ENCODE measurements around the gene CCDC8. TPM values are rescaled to one million over a fixed set of nuclear protein-coding genes. Genes with fewer than 3 reads are reported as not detected.

CCDC8 gene
- total and polyA plus RNA-seq, 2 of the 4 experiments (the other 2 are of a cell fraction) = 9.3 to 10.2 TPM

GRCh38 chr19:46365561-46365960 is 47.8 kb downstream of the CCDC8 start:
- Histone ChIP-seq H3K36me3 (ENCODE audit: control insufficient read depth, insufficient read depth, low read length) (peaks cover 24% of the 10 kb centered on the region), H3K4ac (ENCODE audit: low read depth, low read length) (no peak overlapping the region), H3K18ac (ENCODE audit: low read depth, low read length) (no peak overlapping the region), H2AK5ac (ENCODE audit: low read depth, low read length) (no peak overlapping the region), H3K23ac (ENCODE audit: low read depth, low read length) (no peak overlapping the region), H3K56ac (ENCODE audit: extremely low read depth, insufficient read depth, low read length) (no peak overlapping the region), H2BK15ac (ENCODE audit: low read depth, low read length) (no peak overlapping the region), H3K9me3 (ENCODE audit: control insufficient read depth, insufficient read depth, low read length) (no peaks in the 10 kb centered on the region), H3K4me2 (ENCODE audit: low read depth, low read length) (no peak overlapping the region), H4K8ac (ENCODE audit: low read depth in 2 of 2, low read length in 2 of 2) (no peak overlapping the region), H3K27me3 (ENCODE audit: control insufficient read depth, insufficient read depth, low read length) (no peaks in the 10 kb centered on the region), H3K14ac (replicated peaks; ENCODE audit: low read depth, low read length) (no peak overlapping the region), H3K79me1 (ENCODE audit: low read depth in 1 of 2, low read length in 2 of 2) (peaks cover 12 to 60% of the 10 kb centered on the region in 2 experiments), H3K4me3 (ENCODE audit: insufficient read depth, low read depth, low read length) (no peak overlapping the region), H2BK5ac (ENCODE audit: low read depth, low read length, poor library complexity, severe bottlenecking) (no peak overlapping the region), H4K5ac (ENCODE audit: low read depth, low read length) (no peak overlapping the region), H3K4me1 (ENCODE audit: control insufficient read depth, insufficient read depth, low read length) (peaks cover 3% of the 10 kb centered on the region; the same call in 1 of the 2 replicates), H3K9me1 (ENCODE audit: insufficient read depth, low read length) (peaks cover 10% of the 10 kb centered on the region), H3K27ac (ENCODE audit: insufficient read depth, low read length) (no peak overlapping the region), H2BK20ac (ENCODE audit: low read depth, low read length) (no peak overlapping the region), H4K20me1 (ENCODE audit: insufficient read depth, low read length) (peaks cover 5% of the 10 kb centered on the region), H4K91ac (ENCODE audit: insufficient read depth, low read depth, low read length) (no peak overlapping the region), H3K9ac (ENCODE audit: low read depth, low read length) (no peak overlapping the region), H2BK120ac (ENCODE audit: low read depth, low read length) (no peak overlapping the region), H2AK9ac (replicated peaks; ENCODE audit: low read depth, low read length, poor library complexity) (no peak overlapping the region), H2AFZ (replicated peaks; ENCODE audit: low read length, poor library complexity) (no peak overlapping the region)
- POLR2A ChIA-PET (ENCODE audit: unreplicated experiment) = no interaction called here
- ATAC-seq (ENCODE audit: low read depth) (no peak), DNase-seq (no peak)
- WGBS, 2 experiments (ENCODE audit: extremely low coverage in 2 of 2, insufficient read length in 1 of 2) = 100% methylated on average over 1 of the region's 4 CpGs; no CpG with 5 or more reads in 1 of the 2 experiments
- TF ChIP-seq SMC3 (IDR thresholded peaks at IDR 0.05; ENCODE audit: low read depth, low read length) = no peak
- TF ChIP-seq MAFK (IDR thresholded peaks at IDR 0.05; ENCODE audit: low read depth, low read length) = no peak
- TF ChIP-seq MXI1 (IDR thresholded peaks at IDR 0.05; ENCODE audit: borderline replicate concordance, low read depth, low read length) = no peak
- TF ChIP-seq NFE2L2 (IDR thresholded peaks at IDR 0.05; ENCODE audit: low read depth, low read length) = no peak
- TF ChIP-seq POLR2A (IDR thresholded peaks at IDR 0.05; ENCODE audit: low read depth, low read length) = no peak
- TF ChIP-seq USF2 (IDR thresholded peaks at IDR 0.05; ENCODE audit: low read depth, low read length) = no peak
- no peak for TF ChIP-seq RCOR1 (IDR thresholded peaks at IDR 0.05; ENCODE audit: insufficient replicate concordance, low read length)
- in situ Hi-C loops (cut with MboI; ENCODE audit: low sequenced_read_pairs) (no loop called here), dilution Hi-C loops (cut with HindIII; ENCODE audit: low sequenced_read_pairs, unreplicated experiment) (no loop called here), intact Hi-C loops (cut with micrococcal nuclease) (no loop called here)
- no TSS peak for BruUV-seq (replicated peaks)
- CTCF ChIA-PET = no interaction called here

Data from IMR-90 (cell line).